H1 (cell line): ENCODE measurements around the gene PNRC1. TPM values are rescaled to one million over a fixed set of nuclear protein-coding genes. Genes with fewer than 3 reads are reported as not detected.

Experiments used
- CEBPB ChIP-seq: IDR thresholded peaks from 2 replicates; pipeline ENCODE4 v1.6.1; 2012; ENCODE audit warnings: low read depth, low read length
- CHD2 ChIP-seq: IDR thresholded peaks from 2 replicates; pipeline ENCODE4 v1.6.1; 2012; ENCODE audit warnings: low read length, improper control_type of control experiment
- EP300 ChIP-seq, 2 experiments: IDR thresholded peaks; 1 replicate in 1 of 2; 2 replicates in 1 of 2; pipeline ENCODE4 v1.6.1; 2011 to 2012; ENCODE audit warnings: low read depth in 2 of 2, low read length in 2 of 2, mild to moderate bottlenecking in 2 of 2, borderline replicate concordance in 1 of 2, inconsistent platforms in 1 of 2, moderate library complexity in 1 of 2
- YY1 ChIP-seq: IDR thresholded peaks from 2 replicates; pipeline ENCODE4 v1.6.1; 2011; ENCODE audit warnings: low read depth, mild to moderate bottlenecking, low read length
- polyA plus RNA-seq, 7 experiments: library from polyadenylated mRNA; depleted of rRNA in 3 of 7; stranded (reverse) in 5 of 7; unstranded in 2 of 7; fragments of >200 nt in 5 of 7; fragments of 200-250 nt in 2 of 7; gene quantifications; 1 replicate in 5 of 7; 2 replicates in 1 of 7; 4 replicates in 1 of 7; pipeline versions ENCODE4 v1.2.1 to v1.2.3, GENCODE V29; 2011 to 2013; ENCODE audit warnings: missing spikeins in 2 of 7, mixed read lengths in 2 of 7
- total RNA-seq: library from RNA; stranded (reverse); fragmentation: NEBNext Ultra II Directional; extraction: Animal tissue kit (Norgen Biotek cat#: 25700); gene quantifications from 2 replicates; pipeline ENCODE4 v1.2.1, GENCODE V29; 2021

PNRC1 gene
- total and polyA plus RNA-seq, 2 of the 8 experiments (the other 6 are each of a cell fraction or from before 2014, with no cell fraction given) = 6.3 to 48.5 TPM

- TF ChIP-seq YY1 = no peak
- no peak for TF ChIP-seq CHD2
- TF ChIP-seq CEBPB = no peak
- TF ChIP-seq EP300 (IDR thresholded peaks at IDR 0.05; ENCODE audit: borderline replicate concordance in 1 of 2, low read depth in 2 of 2, low read length in 2 of 2) = no peak
Observed at GRCh38 chr6:89050155-89050554, 30.4 kb upstream of the PNRC1 start (continued).
